ENCODE results near the gene PI4KA. TPM values are rescaled to one million over a fixed set of nuclear protein-coding genes. Genes with fewer than 3 reads are reported as not detected.
A peak's percentile ranks its signal among the peaks of the same experiment; 100 is the strongest.

The PI4KA gene
- total RNA-seq, 1 experiment from 2014 or later: 65.8 TPM

GRCh38 chr22:20852503-20852902 is 6.1 kb downstream of the PI4KA start:
- no peak for TF ChIP-seq CTCF (conservative IDR thresholded peaks at IDR 0.05)
- no peak overlapping the region for H3K4me3 Mint-ChIP-seq

More at GRCh38 chr22:20852503-20852902, 6.1 kb downstream of the PI4KA start:
- Histone ChIP-seq H3K79me1 (ENCODE audit: insufficient read depth, low read depth, low read length, poor library complexity, severe bottlenecking) (peaks cover 8% of the 10 kb centered on the region), H4K8ac (replicated peaks; ENCODE audit: insufficient read length, low read depth, low read length) (no peak overlapping the region), H2AFZ (ENCODE audit: low read length) (no peak overlapping the region), H3K4ac (ENCODE audit: low read depth, low read length) (no peak overlapping the region), H2AK5ac (ENCODE audit: insufficient read length, low read length) (no peak overlapping the region), H4K20me1 (ENCODE audit: control insufficient read depth, insufficient read depth, insufficient read length) (no peaks in the 10 kb centered on the region), H2BK20ac (ENCODE audit: low read depth, low read length, poor library complexity, severe bottlenecking) (no peak overlapping the region), H3K14ac (ENCODE audit: insufficient read depth, low read length) (no peak overlapping the region), H2BK120ac (ENCODE audit: low read depth, low read length, poor library complexity, severe bottlenecking) (no peak overlapping the region), H2BK12ac (ENCODE audit: insufficient read length, low read depth, low read length) (no peak overlapping the region), H4K91ac (ENCODE audit: insufficient read length, low read depth, low read length) (no peak overlapping the region), H3K27ac (ENCODE audit: insufficient read length, low read depth, low read length) (no peak overlapping the region), H3K18ac (ENCODE audit: insufficient read length, low read depth, low read length) (no peak overlapping the region), H3K9ac (ENCODE audit: extremely low read depth, insufficient read length, low read length) (no peak overlapping the region), H2BK5ac (ENCODE audit: insufficient read length, low read length) (no peak overlapping the region), H3T11ph (ENCODE audit: low read length) (no peak overlapping the region), H4K5ac (ENCODE audit: insufficient read length, low read depth, low read length) (no peak overlapping the region), H3K9me3 (ENCODE audit: control insufficient read depth, low read depth, low read length) (no peaks in the 10 kb centered on the region), H3K27me3 (ENCODE audit: insufficient read depth, low read length) (no peaks in the 10 kb centered on the region), H3K23ac (ENCODE audit: insufficient read length, low read depth, low read length) (no peak overlapping the region), H2BK15ac (ENCODE audit: low read depth, low read length) (no peak overlapping the region), H3K4me2 (ENCODE audit: insufficient read depth, insufficient read length, low read length) (no peak overlapping the region), H3K56ac (ENCODE audit: insufficient read length, low read depth, low read length) (no peak overlapping the region), H3K4me1 (ENCODE audit: insufficient read depth, low read length) (peaks cover 2% of the 10 kb centered on the region; the same call in 1 of the 2 replicates), H3K79me2 (ENCODE audit: insufficient read depth, low read length) (peaks cover 5% of the 10 kb centered on the region; the same call in 1 of the 2 replicates), H3K23me2 (ENCODE audit: insufficient read length, low read depth, low read length, poor library complexity, severe bottlenecking) (no peaks in the 10 kb centered on the region)
- Mint-ChIP-seq H3K27ac (peak overlapping the region in 1 of 3 experiments; percentile 33; a peak in 1 of 7 replicates), H3K27me3 (ENCODE audit: low read depth) (no peaks in the 10 kb centered on the region), H3K9me3 (no peaks in the 10 kb centered on the region), H3K36me3 (ENCODE audit: insufficient read depth in 1 of 3, low read depth in 3 of 3) (no peaks in the 10 kb centered on the region), H3K4me1 (peaks cover 25 to 28% of the 10 kb centered on the region in 2 experiments)
- no CpG with 5 or more reads among the region's 6 CpGs for WGBS (ENCODE audit: extremely low coverage, insufficient read length, low lambda C conversion rate)
- no peak for DNase-seq
